Adipocyte (in vitro differentiated cells): ENCODE measurements around the gene TTC23L.

ENCODE experiments used
- DNase-seq: peaks from one replicate; pipeline ENCODE4 v3.0.0-alpha.2; 2015; ENCODE audit warnings: low read depth
- H3K27me3 ChIP-seq: replicated peaks from 2 replicates; pipeline ENCODE4 v1.7.0; 2013; ENCODE audit warnings: mild to moderate bottlenecking, low read length, moderate library complexity; ENCODE audit not compliant: control insufficient read depth, insufficient read depth
- H3K36me3 ChIP-seq: 2 replicates; pipeline ENCODE4 v1.7.0; 2013; ENCODE audit warnings: low read length, mild to moderate bottlenecking, moderate library complexity; ENCODE audit not compliant: control insufficient read depth, insufficient read depth, severe bottlenecking
- H3K4me1 ChIP-seq: 2 replicates; pipeline ENCODE4 v1.7.0; 2013; ENCODE audit warnings: mild to moderate bottlenecking, low read length, moderate library complexity; ENCODE audit not compliant: control insufficient read depth, insufficient read depth
- H3K4me3 ChIP-seq: 2 replicates; pipeline ENCODE4 v1.7.0; 2013; ENCODE audit warnings: mild to moderate bottlenecking, low read length, moderate library complexity
- H3K9ac ChIP-seq: 2 replicates; pipeline ENCODE4 v1.7.0; 2013; ENCODE audit warnings: mild to moderate bottlenecking, low read length, moderate library complexity
- H3K9me3 ChIP-seq: 2 replicates; pipeline ENCODE4 v1.7.0; 2013; ENCODE audit warnings: mild to moderate bottlenecking, low read length, moderate library complexity; ENCODE audit not compliant: control insufficient read depth

The TTC23L gene

GRCh38 chr5:34876275-34876674 is 37.3 kb downstream of the TTC23L start:
- Histone ChIP-seq H3K27me3 (no peaks in the 10 kb centered on the region), H3K9me3 (peaks cover 9% of the 10 kb centered on the region), H3K9ac (no peak overlapping the region), H3K4me1 (no peaks in the 10 kb centered on the region), H3K4me3 (no peak overlapping the region), H3K36me3 (no peaks in the 10 kb centered on the region)
- DNase-seq: no peak

- H3K4me3 ChIP-seq: no peak overlapping the region
- no peaks in the 10 kb centered on the region for H3K4me1 ChIP-seq
- H3K27me3 ChIP-seq: no peaks in the 10 kb centered on the region
- peaks cover 3% of the 10 kb centered on the region for H3K9me3 ChIP-seq
- no peak overlapping the region for H3K9ac ChIP-seq
- DNase-seq: no peak
- H3K36me3 ChIP-seq: no peaks in the 10 kb centered on the region
Observed at GRCh38 chr5:34881246-34881645, 42.3 kb downstream of the TTC23L start.

GRCh38 chr5:34886392-34887119 is 47.6 kb downstream of the TTC23L start:
- H3K9me3 ChIP-seq: no peaks in the 10 kb centered on the region
- H3K27me3 ChIP-seq: no peaks in the 10 kb centered on the region
- no peak for DNase-seq
- no peaks in the 10 kb centered on the region for H3K36me3 ChIP-seq
- peaks cover 3% of the 10 kb centered on the region for H3K4me1 ChIP-seq
- H3K9ac ChIP-seq: no peak overlapping the region
- H3K4me3 ChIP-seq: no peak overlapping the region

- Histone ChIP-seq H3K9ac (no peak overlapping the region), H3K9me3 (no peaks in the 10 kb centered on the region), H3K27me3 (no peaks in the 10 kb centered on the region), H3K4me1 (peaks cover 13% of the 10 kb centered on the region), H3K36me3 (no peaks in the 10 kb centered on the region), H3K4me3 (no peak overlapping the region)
- DNase-seq: no peak
Observed at GRCh38 chr5:34889394-34889793, 50.4 kb downstream of the TTC23L start.

- H3K9me3 ChIP-seq: no peaks in the 10 kb centered on the region
- peak; percentile 89 for DNase-seq
- H3K27me3 ChIP-seq: no peaks in the 10 kb centered on the region
- no peaks in the 10 kb centered on the region for H3K36me3 ChIP-seq
- H3K4me1 ChIP-seq: peaks cover 23% of the 10 kb centered on the region
- H3K9ac ChIP-seq: peak overlapping the region; percentile 27
- peak overlapping the region; percentile 30 for H3K4me3 ChIP-seq
Observed at GRCh38 chr5:34891981-34892380, 53.0 kb downstream of the TTC23L start.

GRCh38 chr5:34892414-34892813 is 53.5 kb downstream of the TTC23L start:
- peaks cover 23% of the 10 kb centered on the region for H3K4me1 ChIP-seq
- H3K36me3 ChIP-seq: no peaks in the 10 kb centered on the region
- peak overlapping the region; percentile 19 for H3K9ac ChIP-seq
- H3K27me3 ChIP-seq: no peaks in the 10 kb centered on the region
- H3K4me3 ChIP-seq: peak overlapping the region; percentile 30
- H3K9me3 ChIP-seq: no peaks in the 10 kb centered on the region
- DNase-seq: no peak

GRCh38 chr5:34894716-34895115 is 55.8 kb downstream of the TTC23L start:
- Histone ChIP-seq H3K27me3 (no peaks in the 10 kb centered on the region), H3K36me3 (peaks cover 1% of the 10 kb centered on the region), H3K4me3 (no peak overlapping the region), H3K9me3 (no peaks in the 10 kb centered on the region), H3K9ac (no peak overlapping the region), H3K4me1 (peaks cover 27% of the 10 kb centered on the region)
- no peak for DNase-seq

GRCh38 chr5:34895641-34896419 is 56.9 kb downstream of the TTC23L start:
- Histone ChIP-seq H3K4me3 (no peak overlapping the region), H3K9me3 (no peaks in the 10 kb centered on the region), H3K4me1 (peaks cover 27% of the 10 kb centered on the region), H3K27me3 (no peaks in the 10 kb centered on the region), H3K9ac (no peak overlapping the region), H3K36me3 (peaks cover 4% of the 10 kb centered on the region)
- peak; percentile 70 for DNase-seq

- H3K4me3 ChIP-seq: no peak overlapping the region
- H3K9ac ChIP-seq: no peak overlapping the region
- peaks cover 7% of the 10 kb centered on the region for H3K36me3 ChIP-seq
- peak; percentile 63 for DNase-seq
- H3K27me3 ChIP-seq: no peaks in the 10 kb centered on the region
- H3K4me1 ChIP-seq: peaks cover 15% of the 10 kb centered on the region
- H3K9me3 ChIP-seq: no peaks in the 10 kb centered on the region
Observed at GRCh38 chr5:34897646-34898045, 58.7 kb downstream of the TTC23L start.

- Histone ChIP-seq H3K36me3 (peaks cover 8% of the 10 kb centered on the region), H3K9ac (no peak overlapping the region), H3K4me3 (no peak overlapping the region), H3K9me3 (no peaks in the 10 kb centered on the region), H3K27me3 (no peaks in the 10 kb centered on the region), H3K4me1 (peaks cover 15% of the 10 kb centered on the region)
- DNase-seq: peak; percentile 92
Observed at GRCh38 chr5:34898258-34898895, 59.4 kb downstream of the TTC23L start.

GRCh38 chr5:34899066-34899465 is 60.1 kb downstream of the TTC23L start:
- Histone ChIP-seq H3K9me3 (no peaks in the 10 kb centered on the region), H3K27me3 (no peaks in the 10 kb centered on the region), H3K4me3 (no peak overlapping the region), H3K36me3 (peaks cover 8% of the 10 kb centered on the region), H3K4me1 (peaks cover 15% of the 10 kb centered on the region), H3K9ac (no peak overlapping the region)
- no peak for DNase-seq
